Liver (tissue), 3 donors: ENCODE results near the gene MAML3.

Experiments
- FOXA1 ChIP-seq: IDR thresholded peaks from 2 replicates; pipeline ENCODE4 v1.6.1; 2016; ENCODE audit warnings: antibody characterized with exemption
- RAD21 ChIP-seq, 2 donors: IDR thresholded peaks; 2 replicates each; pipeline ENCODE4 v1.6.1; 2016; ENCODE audit warnings: antibody characterized with exemption in 2 of 2, mild to moderate bottlenecking in 2 of 2
- TF ChIP-seq, protein P1 (sequence below): fragments of 150-350 bp; IDR thresholded peaks from 2 replicates; pipeline ENCODE4 v1.5.1; 2017; ENCODE audit warnings: improper control_type of control experiment, low read depth, low read length; ENCODE audit not compliant: missing input control
- donor health status: healthy.
- donor health status: healthy.

DNA sequence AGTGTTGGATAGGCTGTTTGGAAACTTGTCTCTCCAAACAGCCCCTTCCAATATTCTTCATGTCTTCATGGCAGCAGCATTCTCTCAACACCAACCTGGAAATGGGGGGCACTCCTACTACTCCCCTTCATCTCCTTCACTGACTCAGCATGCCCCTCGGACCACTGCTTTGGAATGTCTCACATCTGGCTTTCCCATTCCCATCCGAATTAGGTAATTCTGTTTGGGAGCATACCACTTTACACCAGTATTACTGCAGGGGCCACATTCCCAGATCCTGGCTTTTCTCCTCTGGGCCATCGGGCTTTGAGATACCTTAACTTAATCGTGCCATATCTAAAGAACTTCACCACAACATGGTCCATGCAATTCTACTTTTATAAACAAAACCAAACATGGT, 100.8 kb downstream of the MAML3 start:
- TF ChIP-seq, protein P1, sequence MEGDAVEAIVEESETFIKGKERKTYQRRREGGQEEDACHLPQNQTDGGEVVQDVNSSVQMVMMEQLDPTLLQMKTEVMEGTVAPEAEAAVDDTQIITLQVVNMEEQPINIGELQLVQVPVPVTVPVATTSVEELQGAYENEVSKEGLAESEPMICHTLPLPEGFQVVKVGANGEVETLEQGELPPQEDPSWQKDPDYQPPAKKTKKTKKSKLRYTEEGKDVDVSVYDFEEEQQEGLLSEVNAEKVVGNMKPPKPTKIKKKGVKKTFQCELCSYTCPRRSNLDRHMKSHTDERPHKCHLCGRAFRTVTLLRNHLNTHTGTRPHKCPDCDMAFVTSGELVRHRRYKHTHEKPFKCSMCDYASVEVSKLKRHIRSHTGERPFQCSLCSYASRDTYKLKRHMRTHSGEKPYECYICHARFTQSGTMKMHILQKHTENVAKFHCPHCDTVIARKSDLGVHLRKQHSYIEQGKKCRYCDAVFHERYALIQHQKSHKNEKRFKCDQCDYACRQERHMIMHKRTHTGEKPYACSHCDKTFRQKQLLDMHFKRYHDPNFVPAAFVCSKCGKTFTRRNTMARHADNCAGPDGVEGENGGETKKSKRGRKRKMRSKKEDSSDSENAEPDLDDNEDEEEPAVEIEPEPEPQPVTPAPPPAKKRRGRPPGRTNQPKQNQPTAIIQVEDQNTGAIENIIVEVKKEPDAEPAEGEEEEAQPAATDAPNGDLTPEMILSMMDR, result no peak
- TF ChIP-seq RAD21 (IDR thresholded peaks at IDR 0.05) (no peak), FOXA1 (no peak)
